Heart left ventricle (tissue), 16 donors: ENCODE measurements around the gene ARHGAP12. TPM values are rescaled to one million over a fixed set of nuclear protein-coding genes. Genes with fewer than 3 reads are reported as not detected.
"Not testable (repeated sequence)": the region's sequence is repeated elsewhere in the genome, so short reads cannot be mapped to it uniquely, and the experiment has no call there.

Experiments used
- ATAC-seq, 4 donors: fragments of 200-7000 bp; cut with Tn5 transposase; one replicate each; pipeline ENCODE4 v1.9.1; 2020 to 2022; ENCODE audit warnings: moderate library complexity in 4 of 4, mild to moderate bottlenecking in 3 of 4, moderate number of reproducible peaks in 1 of 4
- DNase-seq, 5 donors: peaks; one replicate each; pipeline ENCODE4 v3.0.0-alpha.2; 2020
- H3K27ac ChIP-seq, 12 donors: fragments of 200-600 bp; sonication (generic) in 4 of 12; one replicate each; pipeline versions ENCODE4 v1.5.0 to v1.8.0; 2016 to 2022; ENCODE audit warnings: mild to moderate bottlenecking in 2 of 12
- H3K27me3 ChIP-seq, 9 donors: fragments of 200-600 bp; sonication (generic) in 2 of 9; one replicate each; pipeline versions ENCODE4 v1.5.1 to v1.8.0; 2016 to 2022; ENCODE audit warnings: mild to moderate bottlenecking in 3 of 9
- H3K36me3 ChIP-seq, 9 donors: fragments of 200-600 bp; sonication (generic) in 2 of 9; one replicate each; pipeline versions ENCODE4 v1.5.0 to v1.8.0; 2018 to 2022; ENCODE audit warnings: mild to moderate bottlenecking in 2 of 9
- H3K4me1 ChIP-seq, 12 donors: fragments of 200-600 bp; sonication (generic) in 4 of 12; one replicate each; pipeline versions ENCODE4 v1.5.0 to v1.8.0; 2016 to 2022; ENCODE audit warnings: mild to moderate bottlenecking in 3 of 12
- H3K4me3 ChIP-seq, 12 donors: fragments of 200-600 bp; sonication (generic) in 4 of 12; one replicate each; pipeline versions ENCODE4 v1.5.0 to v1.8.0; 2017 to 2022; ENCODE audit warnings: mild to moderate bottlenecking in 9 of 12, moderate library complexity in 4 of 12
- H3K9me3 ChIP-seq, 12 donors: fragments of 200-600 bp; sonication (generic) in 4 of 12; one replicate each; pipeline versions ENCODE4 v1.5.0 to v1.8.0; 2016 to 2022; ENCODE audit warnings: mild to moderate bottlenecking in 1 of 12
- CTCF ChIP-seq, 12 donors: fragments of 200-600 bp; sonication (generic) in 4 of 12; IDR thresholded peaks; one replicate each; pipeline versions ENCODE4 v1.5.0 to v1.8.0; 2018 to 2022; ENCODE audit warnings: antibody characterized with exemption in 12 of 12, mild to moderate bottlenecking in 5 of 12
- POLR2A ChIP-seq, 2 donors: fragments of 450-650 bp; IDR thresholded peaks; one replicate each; pipeline ENCODE4 v1.6.1; 2017; ENCODE audit warnings: antibody characterized with exemption in 2 of 2, mild to moderate bottlenecking in 2 of 2, moderate library complexity in 2 of 2
- WGBS, 4 donors: extraction: QIAGEN DNeasy Blood & Tissue Kit in 2 of 4; methylation state at CpG; one replicate each; pipeline versions ENCODE4 v1.1.5 to v1.1.7; 2013 to 2018; 5-methylcytosine and 5-hydroxymethylcytosine counted together
- intact Hi-C, 10 donors: fragments of 100-400 bp; cut with DNase I; formaldehyde crosslinking; loops; one replicate each; pipeline versions ENCODE4 v1.11.1 to v1.14.2; 2022
- polyA plus RNA-seq, 2 donors: library from polyadenylated mRNA; stranded (reverse); fragments of 200-250 nt; gene quantifications; one replicate each; pipeline ENCODE4 v1.2.3, GENCODE V29; 2013
- total RNA-seq, 9 donors: library from RNA; depleted of rRNA in 2 of 9; stranded (reverse); fragments of >200 nt in 2 of 9; fragmentation: NEBNext Ultra II Directional in 3 of 9; extraction: Animal tissue kit (Norgen Biotek cat#: 25700) in 3 of 9; gene quantifications; one replicate each; pipeline versions ENCODE4 v1.1.0 to v1.2.4, GENCODE V29; 2016 to 2023
- donor health status: ischemic (EF 13 %, LVEDD 7.1; RV severe dilation, severe dysfunction).
- donor health status: healthy with polysubstance abuse.
- donor health status: DM: no; HTN: yes; CAD: no.
- donor health status: DM: no; HTN: no; CAD: no.
- donor health status: ischemic (EF 25% LVEDD 6.9; RV normal size, moderate dysfunction).
- donor health status: ischemic (EF 25% LVEDD 5.7; RV mildly dilated, moderate dysfunction).
- donor health status: healthy.
- donor health status: DM: yes; HTN: yes; CAD: no.
- donor health status: ischemic (EF 35%, LVEDD 5.7; RV mildly dilated, moderate dysfunction).
- donor health status: nonischemic (EF 11% LVEDD 7.7; RV severe dilation, severe dysfunction).
- donor health status: DM: yes; HTN: yes; CAD: no.
- donor health status: PGD.
- donor health status: ischemic (EF 29% LVEDD 5.4; RV normal size, mild dysfunction).
- donor health status: nonischemic (EF 23%, LVEDD 6.1; RV moderate dilation, normal function).

Gene ARHGAP12
- total and polyA plus RNA-seq, 11 donors = 11.5 to 27.6 (median 20.1) TPM

DNA sequence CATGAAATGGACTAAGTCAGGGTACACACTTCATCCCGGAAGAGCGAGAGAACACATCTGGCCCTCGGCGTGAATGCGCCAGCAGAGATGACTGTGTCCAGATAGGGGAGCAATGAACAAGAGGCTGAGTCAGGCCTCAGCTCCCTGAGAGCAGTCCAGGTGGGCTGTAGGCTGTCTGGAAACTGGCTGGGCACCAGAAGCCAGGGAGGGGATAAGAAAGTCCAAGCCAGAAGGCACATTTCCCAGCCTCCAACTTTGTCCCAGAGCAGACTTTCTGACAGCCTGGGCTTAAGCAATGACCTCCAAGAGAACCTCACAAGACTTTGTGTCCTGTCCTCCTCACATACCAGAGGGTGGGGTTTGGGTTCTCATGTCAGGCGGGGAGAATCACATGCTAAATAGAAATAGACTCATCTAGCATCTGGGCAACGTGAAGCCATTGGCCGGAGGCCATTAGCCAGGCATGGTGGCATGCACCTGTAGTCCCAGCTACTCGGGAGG lies 157.2 kb downstream of the ARHGAP12 start:
- H3K36me3 ChIP-seq = no peaks in the 10 kb centered on the region
- TF ChIP-seq POLR2A (IDR thresholded peaks at IDR 0.05) (no peak), CTCF (IDR thresholded peaks at IDR 0.05) (no peak)
- 70 to 84% (median 74%) methylated on average over 9 of the region's 9 CpGs for WGBS, 4 donors
- intact Hi-C loops = loop anchor here in 3 of 10 donors (2.0 to 10.0 kb wide), 8 partner anchors 36 to 1017 kb away; partner anchors contain the start of gene ZEB1 (in 1 of the 3)
- H3K4me3 ChIP-seq = no peak overlapping the region
- H3K4me1 ChIP-seq = peaks cover 0 to 14% (median 2%) of the 10 kb centered on the region in 12 donors
- DNase-seq (peak in 2 of 5 donors; percentile 51 to 70), ATAC-seq (peak; percentile 56 to 89 (median 79))
- peaks cover 0 to 7% (median 0%) of the 10 kb centered on the region in 12 donors for H3K9me3 ChIP-seq
- peak overlapping the region in 3 of 12 donors; percentile 13 to 39 (median 16) for H3K27ac ChIP-seq
- no peaks in the 10 kb centered on the region for H3K27me3 ChIP-seq

GRCh38 chr10:31770307-31770902 lies 158.2 kb downstream of the ARHGAP12 start:
- Histone ChIP-seq H3K36me3 (no peaks in the 10 kb centered on the region), H3K27ac (peak overlapping the region in 2 of 12 donors; percentile 21 to 39), H3K9me3 (peaks cover 0 to 7% (median 0%) of the 10 kb centered on the region in 12 donors), H3K4me3 (no peak overlapping the region), H3K4me1 (peaks cover 0 to 14% (median 2%) of the 10 kb centered on the region in 12 donors), H3K27me3 (no peaks in the 10 kb centered on the region)
- DNase-seq (peak in 2 of 5 donors; percentile 45 to 57), ATAC-seq (peak in 3 of 4 donors; percentile 49 to 81 (median 62))
- TF ChIP-seq CTCF (IDR thresholded peaks at IDR 0.05) = peak; percentile 70 to 89 (median 81)
- no peak for TF ChIP-seq POLR2A (IDR thresholded peaks at IDR 0.05)
- WGBS, 4 donors = 48 to 62% (median 53%) methylated on average over 8 of the region's 8 CpGs
- intact Hi-C loops = loop anchor here in 4 of 10 donors (1.0 to 10.0 kb wide), 9 partner anchors 37 to 1016 kb away; partner anchors contain the start of gene ZEB1 (in 1 of the 4)

- Histone ChIP-seq H3K4me1 (peaks cover 0 to 14% (median 2%) of the 10 kb centered on the region in 12 donors), H3K27me3 (no peaks in the 10 kb centered on the region), H3K9me3 (peaks cover 0 to 7% (median 0%) of the 10 kb centered on the region in 12 donors), H3K4me3 (no peak overlapping the region), H3K36me3 (no peaks in the 10 kb centered on the region), H3K27ac (no peak overlapping the region)
- DNase-seq (no peak), ATAC-seq (no peak)
- intact Hi-C loops = loop anchor here in 4 of 10 donors (10.0 kb wide), 2 partner anchors 145 to 165 kb away; no protein-coding TSS in a partner anchor
- TF ChIP-seq POLR2A (IDR thresholded peaks at IDR 0.05) = no peak
- TF ChIP-seq CTCF (IDR thresholded peaks at IDR 0.05) = no peak
- WGBS, 4 donors = 66 to 71% (median 67%) methylated on average over 4 of the region's 4 CpGs
Measured at GRCh38 chr10:31769564-31769963, 159.1 kb downstream of the ARHGAP12 start.

GRCh38 chr10:31768935-31769334 lies 159.7 kb downstream of the ARHGAP12 start:
- DNase-seq (peak in 1 of 5 donors; percentile 34), ATAC-seq (peak in 1 of 4 donors; percentile 22)
- 87 to 96% (median 91%) methylated on average over 7 of the region's 7 CpGs for WGBS, 4 donors

More at GRCh38 chr10:31768935-31769334, 159.7 kb downstream of the ARHGAP12 start:
- not testable (repeated sequence) for H3K27me3 ChIP-seq, H3K4me3 ChIP-seq, H3K36me3 ChIP-seq, H3K9me3 ChIP-seq
- H3K27ac ChIP-seq = peak overlapping the region in 1 of 12 donors; percentile 22
- peaks cover 0 to 14% (median 2%) of the 10 kb centered on the region in 12 donors for H3K4me1 ChIP-seq
- intact Hi-C loops = loop anchor here in 4 of 10 donors (10.0 kb wide), 2 partner anchors 144 to 164 kb away; no protein-coding TSS in a partner anchor
